D721Med (cell line): ENCODE measurements around the gene VPS51.

Experiments
- DNase-seq: peaks from one replicate; pipeline ENCODE4 v3.0.0; 2011; ENCODE audit warnings: low spot score; ENCODE audit not compliant: insufficient read length
- FAIRE-seq: peaks from 2 replicates; lab custom pipeline; 2011; peaks lifted over from hg19 to GRCh38; lab: Jason Lieb, UNC
- TF ChIP-seq, protein P1 (sequence below): IDR thresholded peaks from 2 replicates; pipeline ENCODE4 v1.5.1; 2012; ENCODE audit warnings: mild to moderate bottlenecking, control low read depth; ENCODE audit not compliant: insufficient read depth; ENCODE audit errors: missing control alignments

VPS51 gene

DNA sequence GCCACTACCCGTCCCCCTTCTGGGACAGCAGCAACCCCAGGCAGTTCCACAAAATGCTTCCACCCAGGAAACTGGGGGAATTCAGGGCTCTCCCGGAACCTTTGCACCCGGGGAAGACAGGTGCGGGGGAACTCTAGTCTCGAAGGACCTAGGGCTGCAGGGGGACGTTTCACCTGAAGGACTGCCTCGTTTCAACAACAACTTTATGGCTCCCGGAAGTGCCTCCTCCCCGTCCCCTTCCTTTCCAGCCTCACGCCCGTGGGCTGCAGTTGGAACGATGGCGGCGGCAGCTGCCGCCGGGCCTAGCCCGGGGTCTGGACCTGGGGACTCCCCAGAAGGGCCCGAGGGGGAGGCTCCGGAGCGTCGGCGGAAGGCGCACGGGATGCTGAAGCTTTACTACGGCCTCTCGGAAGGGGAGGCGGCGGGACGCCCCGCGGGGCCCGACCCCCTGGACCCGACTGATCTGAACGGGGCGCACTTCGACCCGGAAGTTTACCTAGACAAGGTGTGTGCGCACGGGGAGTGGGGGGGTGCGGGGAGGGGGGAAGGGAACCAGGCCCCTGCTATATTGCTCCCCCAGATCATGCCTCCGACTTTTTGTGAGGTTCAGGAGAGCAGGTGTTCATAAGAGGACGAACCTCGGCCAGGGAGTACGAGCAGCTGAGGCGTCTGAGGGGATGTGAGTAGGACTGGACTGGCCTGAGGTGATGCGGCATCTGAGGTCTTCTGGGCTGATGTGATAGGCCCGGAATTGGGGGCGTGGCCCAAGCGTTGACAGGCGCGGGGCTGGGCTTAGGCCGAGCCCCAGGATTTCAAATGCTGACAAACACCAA, at the start of gene VPS51:
Gene VPS51, plus strand, starts transcription at position 241 of the 833 bp plus-strand sequence. Its CDS starts 37 bp downstream, at position 278.
- DNase-seq: peak; percentile 94
- TF ChIP-seq, protein P1, sequence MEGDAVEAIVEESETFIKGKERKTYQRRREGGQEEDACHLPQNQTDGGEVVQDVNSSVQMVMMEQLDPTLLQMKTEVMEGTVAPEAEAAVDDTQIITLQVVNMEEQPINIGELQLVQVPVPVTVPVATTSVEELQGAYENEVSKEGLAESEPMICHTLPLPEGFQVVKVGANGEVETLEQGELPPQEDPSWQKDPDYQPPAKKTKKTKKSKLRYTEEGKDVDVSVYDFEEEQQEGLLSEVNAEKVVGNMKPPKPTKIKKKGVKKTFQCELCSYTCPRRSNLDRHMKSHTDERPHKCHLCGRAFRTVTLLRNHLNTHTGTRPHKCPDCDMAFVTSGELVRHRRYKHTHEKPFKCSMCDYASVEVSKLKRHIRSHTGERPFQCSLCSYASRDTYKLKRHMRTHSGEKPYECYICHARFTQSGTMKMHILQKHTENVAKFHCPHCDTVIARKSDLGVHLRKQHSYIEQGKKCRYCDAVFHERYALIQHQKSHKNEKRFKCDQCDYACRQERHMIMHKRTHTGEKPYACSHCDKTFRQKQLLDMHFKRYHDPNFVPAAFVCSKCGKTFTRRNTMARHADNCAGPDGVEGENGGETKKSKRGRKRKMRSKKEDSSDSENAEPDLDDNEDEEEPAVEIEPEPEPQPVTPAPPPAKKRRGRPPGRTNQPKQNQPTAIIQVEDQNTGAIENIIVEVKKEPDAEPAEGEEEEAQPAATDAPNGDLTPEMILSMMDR: no peak
- no peak for FAIRE-seq

DNA sequence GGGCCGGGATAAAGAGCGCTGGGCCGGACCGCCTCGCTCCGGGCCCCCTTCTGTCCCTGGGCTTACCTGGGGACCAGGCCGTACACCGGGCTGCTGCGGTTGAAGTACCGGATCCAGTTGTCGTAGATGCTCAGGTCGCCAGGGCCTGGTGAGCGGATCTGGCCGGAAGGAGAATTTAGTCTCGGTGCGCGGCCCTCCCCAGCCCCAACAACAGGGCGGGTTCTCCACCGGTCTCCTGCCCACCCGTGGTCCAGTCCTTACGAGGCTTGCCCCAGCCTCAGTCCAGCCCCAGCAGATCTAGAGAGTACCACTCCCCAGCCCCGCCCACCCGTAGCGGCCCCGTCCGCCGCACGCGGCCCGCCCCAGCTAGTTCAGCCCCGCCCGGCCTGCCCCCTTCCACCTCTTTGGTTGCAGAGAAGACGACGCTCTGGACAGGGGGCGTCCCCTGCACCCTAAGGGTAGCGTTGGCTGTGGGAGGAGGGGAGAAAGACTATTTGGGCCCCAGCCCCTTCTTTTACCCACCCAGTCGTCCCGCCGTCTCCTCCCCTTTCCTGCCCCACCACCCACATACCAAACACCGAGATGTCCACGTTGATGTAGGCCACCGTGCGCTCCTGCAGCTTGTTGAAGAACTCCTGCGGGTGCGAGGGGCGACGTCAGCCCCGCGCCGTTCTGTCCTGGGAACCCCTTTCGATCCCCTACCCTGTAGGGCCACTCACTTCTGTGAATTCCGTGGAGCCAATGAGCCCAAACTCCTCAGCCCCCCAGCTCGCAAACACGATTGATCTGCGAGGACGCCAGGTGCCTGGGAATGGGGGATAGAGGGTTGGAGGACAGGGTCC, 48.2 kb upstream of the VPS51 start:
- no peak for FAIRE-seq
- DNase-seq: no peak
- TF ChIP-seq, protein P1: no peak

DNA sequence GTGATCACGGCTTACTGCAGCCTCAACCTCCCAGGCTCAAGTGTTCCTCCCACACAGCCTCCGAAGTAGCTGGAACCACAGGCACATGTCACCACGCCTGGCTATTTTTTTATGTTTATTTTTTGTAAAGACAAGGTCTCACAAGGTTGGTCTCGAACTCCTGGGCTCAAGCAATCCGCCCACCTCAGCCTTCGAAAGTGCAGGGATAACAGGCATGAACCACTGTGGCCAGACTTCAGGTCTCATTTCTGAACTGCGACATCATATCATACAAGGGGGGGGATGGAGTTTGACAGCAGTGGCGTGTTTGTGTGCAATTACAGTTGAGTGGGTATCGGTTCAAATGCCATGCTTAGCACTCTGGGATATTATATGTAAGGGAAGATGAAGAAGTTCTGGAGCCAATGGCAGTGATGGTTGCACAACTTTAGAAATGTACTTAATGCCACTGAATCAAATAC, 44.6 kb upstream of the VPS51 start:
- FAIRE-seq (no peak), DNase-seq (no peak)

DNA sequence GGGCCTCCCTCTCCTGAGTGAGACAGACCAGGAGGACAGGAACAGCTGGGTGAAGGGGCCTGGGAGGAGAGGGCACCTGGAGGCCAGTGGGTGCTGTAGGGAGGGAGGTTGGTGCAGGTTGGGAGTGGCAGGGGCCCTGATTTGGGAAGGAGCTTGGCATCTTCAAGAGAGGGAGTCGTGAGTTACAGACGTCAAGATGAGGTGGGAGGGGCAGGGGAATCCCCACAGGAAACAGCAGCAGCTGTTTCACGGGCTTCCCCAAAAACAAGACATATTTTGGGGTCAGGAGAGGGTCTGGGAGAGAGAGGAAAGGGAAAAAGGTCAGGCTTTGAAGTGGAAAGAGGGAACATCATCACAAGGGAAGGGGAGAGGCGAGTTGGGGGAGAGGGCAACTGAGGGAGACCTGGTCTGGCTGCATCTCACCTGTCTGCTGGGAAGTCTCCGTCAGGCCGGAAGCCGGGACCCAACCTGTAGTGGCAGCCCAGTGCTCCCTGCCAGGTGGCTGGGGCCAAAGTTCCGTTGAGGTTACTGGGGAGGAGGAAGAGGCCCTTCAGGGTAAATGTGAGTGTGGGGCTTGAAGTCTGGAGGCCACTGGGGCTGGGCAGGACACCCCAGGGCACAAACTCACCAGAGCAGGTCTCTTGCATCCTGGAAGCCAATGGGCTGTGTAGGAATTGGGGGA, 42.0 kb upstream of the VPS51 start:
- DNase-seq (no peak), FAIRE-seq (no peak)
- TF ChIP-seq, protein P1: no peak

More for the DNA sequence above, 44.6 kb upstream of the VPS51 start:
- TF ChIP-seq, protein P1: no peak

DNA sequence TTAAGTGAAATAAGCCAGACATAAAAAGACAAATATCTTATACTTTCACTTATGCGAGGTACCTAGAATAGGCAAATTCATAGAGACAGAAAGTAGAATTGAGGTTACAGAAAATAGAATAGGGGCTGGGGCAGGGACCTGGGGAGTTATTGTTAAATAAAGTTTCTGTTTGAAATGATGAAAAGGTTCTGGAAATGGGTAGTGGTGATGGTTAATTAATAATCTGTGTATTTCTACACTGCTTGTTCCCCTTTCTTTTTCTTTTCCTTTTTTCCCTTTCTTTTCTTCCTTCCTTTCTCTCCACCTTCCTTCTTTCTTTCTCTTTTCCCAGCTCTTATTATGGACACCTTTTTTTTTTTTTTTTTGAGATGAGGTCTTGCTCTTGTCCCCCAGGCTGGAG, 40.5 kb upstream of the VPS51 start:
- TF ChIP-seq, protein P1: no peak
- FAIRE-seq (no peak), DNase-seq (no peak)

DNA sequence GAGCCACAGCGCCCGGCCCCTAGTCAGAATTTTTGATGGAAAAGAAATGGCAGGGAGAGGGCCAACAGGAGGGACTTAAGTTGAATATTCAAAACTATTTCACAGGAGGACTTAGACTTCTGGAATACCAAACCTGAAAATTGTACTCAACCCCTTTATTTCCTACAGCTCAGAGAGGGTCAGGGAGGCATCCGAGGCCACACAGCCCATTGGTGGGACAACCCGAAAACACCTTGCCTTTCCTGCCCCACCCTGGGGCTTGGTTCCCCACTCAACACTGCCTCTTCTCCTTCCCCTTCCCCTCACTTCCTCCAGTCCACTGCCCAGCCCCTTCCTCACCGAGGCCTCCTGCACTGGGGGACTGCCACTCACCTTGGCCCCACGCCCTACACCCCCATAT, 39.0 kb upstream of the VPS51 start:
- TF ChIP-seq, protein P1: no peak
- FAIRE-seq (no peak), DNase-seq (no peak)
